G401.6 (cell line): ENCODE data around the gene DDX25.

Experiments used
- FAIRE-seq: peaks from 2 replicates; lab custom pipeline; 2012; peaks lifted over from hg19 to GRCh38; lab: Jason Lieb, UNC

The DDX25 gene

DNA sequence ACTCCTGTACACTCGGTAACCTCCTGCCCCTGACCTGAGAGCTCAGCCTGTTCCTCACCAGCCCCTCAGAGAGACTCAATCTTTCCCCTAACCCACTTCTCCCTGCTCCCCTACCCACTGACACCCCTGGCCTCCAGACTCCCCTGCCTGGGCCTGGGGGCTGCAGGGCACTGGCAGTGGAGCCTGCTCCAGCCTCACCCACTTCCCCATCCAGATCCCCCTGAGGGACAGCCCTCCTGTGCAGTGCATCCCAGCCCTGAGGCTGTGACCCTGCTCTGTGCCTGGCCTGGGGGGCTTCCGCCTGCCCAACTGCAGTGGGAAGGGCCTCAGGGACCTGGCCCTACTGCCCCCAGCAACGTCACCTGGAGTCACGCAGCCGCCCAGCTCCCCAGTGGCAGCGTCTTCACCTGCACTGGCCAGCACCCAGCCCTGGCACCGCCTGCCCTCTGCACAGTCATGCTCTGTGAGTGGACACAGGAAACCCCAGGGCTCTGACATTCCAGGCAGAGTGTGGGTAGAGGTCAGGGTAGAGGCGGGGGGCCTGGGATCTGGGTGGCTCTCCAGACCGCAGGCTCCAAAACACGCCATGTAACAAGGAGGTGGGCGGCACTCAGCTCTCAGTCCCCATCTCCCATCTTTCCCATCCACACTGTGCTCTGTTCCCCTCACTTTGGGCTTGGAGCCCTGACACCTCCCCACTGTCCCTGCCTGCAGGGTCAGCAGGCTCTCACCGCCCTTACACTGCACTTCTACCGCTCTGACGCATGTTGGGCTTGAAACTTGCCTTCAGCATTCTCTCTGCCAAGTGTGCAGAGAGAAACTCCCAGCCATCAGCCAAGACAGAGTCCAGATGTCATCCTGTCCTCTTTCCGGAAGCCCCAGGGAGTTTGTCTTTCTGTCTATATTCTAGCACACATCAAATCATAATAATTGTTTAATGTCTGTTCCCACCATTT is 46.7 kb downstream of the DDX25 start:
- FAIRE-seq: no peak

DNA sequence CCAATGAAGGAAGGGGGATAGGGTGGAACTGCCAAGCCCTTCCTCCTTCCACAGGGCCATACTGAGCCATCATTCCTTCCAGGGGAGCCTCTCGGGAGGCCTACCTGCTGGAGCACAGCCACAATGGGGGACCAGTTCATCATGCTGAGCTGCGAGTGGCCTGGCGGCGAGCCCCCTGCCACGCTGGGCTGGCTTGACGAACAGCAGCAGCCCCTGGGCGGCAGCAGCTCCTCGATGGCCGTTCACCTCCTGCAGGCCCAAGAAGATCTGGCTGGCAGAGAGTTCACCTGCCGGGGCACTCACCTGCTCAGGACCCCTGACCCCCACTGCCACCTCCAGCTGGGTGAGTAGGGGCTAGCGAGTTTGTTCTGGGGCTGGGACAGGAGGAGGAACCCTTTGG is 47.4 kb downstream of the DDX25 start:
- no peak for FAIRE-seq

DNA sequence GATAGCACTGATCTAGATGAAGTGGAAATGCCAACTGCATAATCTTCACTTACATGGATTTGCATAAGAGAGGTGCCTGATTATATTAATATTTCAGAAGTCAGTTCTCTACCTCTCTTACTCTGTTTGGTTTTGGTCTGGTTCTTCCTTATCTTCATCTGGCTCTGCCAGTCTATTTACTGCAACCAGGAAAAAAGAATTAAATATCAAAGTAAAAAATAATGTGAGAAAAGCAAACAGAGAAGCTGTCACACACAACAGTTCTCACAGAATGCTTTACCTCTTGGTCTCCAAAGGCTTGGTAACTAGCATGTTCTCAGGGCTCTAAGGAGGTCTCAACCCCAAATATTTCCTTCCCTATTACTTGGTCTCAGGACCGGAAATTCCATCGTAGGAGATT is 48.3 kb downstream of the DDX25 start:
- no peak for FAIRE-seq

DNA sequence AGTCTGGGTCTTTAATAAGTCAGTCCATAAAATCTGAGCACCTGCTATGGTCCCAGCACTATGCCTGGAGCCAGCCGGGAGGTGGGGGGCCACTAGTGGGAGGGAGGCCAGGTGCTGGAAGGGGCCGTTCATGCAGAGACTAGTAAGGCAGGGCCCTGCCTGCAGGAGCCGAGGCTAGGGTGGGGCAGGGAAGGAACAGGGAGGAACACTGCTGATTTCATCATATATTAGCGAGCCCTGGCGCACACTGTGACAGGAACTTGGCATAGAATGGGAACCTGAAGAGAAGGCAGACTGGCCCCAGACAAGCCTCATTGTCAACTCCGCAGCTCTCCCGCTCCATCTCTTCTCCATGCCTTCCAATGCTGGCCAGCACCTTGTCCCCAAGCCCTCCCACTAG is 48.7 kb downstream of the DDX25 start:
- no peak for FAIRE-seq

DNA sequence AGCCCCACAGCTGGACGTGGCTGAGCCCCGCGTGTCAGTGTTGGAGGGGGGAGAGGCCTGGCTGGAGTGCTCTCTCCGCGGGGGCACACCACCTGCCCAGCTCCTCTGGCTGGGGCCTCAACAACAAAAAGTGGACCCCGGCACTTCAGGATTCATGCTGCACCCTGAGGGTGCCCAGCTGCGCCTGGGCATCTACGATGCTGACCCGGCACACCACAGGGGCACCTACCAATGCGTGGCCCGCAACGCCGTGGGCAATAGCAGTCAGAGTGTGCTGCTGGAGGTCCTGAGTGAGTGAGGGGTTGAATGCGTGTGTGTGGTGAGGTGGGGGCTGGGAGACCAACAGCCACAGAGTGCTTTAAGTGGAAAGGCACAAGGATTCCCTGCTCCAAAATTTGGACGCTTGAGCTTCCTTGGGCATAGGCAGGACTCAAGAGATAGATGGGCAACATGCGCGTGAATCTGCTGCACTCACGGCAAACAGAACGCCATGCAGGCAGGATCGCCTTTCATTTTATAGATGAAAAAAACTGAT is 49.2 kb downstream of the DDX25 start:
- FAIRE-seq: no peak

DNA sequence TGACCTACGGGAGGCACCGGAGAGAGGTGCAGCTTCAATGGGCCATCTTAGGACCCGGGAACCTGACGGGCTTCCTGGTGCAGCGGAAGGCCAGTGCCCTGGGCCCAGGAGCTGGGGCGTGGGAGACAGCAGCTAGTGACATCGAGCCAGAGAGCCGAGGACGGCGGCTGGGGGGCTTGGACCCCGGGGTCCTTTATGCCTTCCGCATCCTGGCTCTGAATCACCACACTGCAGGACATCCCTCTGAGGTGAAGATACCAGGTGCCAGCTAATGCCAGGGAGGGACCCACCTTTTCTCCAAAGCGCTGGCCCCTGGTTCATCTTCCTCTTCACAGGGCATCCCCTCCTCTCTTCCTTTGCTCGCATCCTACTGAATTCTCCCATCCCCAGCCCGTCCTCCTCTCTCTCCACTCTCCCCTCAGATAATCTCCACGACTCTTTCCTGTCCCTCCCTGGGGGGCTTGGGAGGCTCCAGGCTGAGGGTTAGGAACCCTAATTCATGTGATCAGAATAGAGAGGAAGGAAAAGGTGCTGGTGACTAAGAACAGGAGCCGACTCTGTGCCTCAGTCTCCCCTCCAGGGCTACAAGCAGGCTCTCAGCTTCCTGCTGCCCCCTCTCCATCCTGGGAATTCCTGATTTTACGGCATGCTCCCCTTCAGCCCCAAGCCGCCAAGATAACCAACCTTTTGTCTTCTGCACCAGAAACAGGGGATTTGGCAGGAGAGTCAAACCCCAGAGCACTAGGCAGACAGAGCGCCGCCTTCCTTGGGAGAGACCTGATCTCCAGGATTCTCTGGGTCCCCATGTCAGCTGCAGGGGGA is 50.0 kb downstream of the DDX25 start:
- no peak for FAIRE-seq

DNA sequence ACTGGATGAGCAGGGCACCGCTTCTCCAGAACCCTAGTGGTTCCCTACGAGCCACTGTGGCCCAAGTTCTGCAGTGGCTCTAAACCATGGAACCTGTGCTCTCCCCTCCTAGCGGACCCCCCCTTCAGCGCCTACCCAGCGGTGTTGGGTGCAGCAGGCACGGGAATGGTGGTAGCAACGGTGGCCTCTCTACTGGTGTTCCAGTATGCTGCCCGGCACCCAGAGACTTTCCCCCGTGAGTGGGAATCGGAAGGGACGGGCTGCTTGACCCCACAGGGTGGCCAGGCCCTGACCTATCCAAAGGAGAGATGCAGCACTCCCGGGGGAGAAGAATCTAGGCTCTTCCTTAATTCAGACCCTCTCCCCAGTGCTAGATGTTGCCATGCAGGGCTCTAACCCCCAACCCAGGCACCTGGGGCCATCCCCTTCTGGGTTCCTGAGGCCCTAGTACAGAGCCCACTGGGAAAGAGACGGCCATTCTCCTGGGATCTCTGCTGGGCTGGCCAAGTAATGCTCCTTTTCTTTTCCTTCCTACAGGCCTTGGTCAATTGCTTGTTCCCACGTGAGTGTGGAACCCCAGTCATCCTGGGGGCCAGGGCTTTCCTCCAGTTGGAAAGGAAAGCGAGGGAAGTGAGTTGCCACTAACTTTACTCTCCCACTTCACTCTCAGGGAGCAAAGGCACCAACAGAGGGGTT is 50.8 kb downstream of the DDX25 start:
- no peak for FAIRE-seq

DNA sequence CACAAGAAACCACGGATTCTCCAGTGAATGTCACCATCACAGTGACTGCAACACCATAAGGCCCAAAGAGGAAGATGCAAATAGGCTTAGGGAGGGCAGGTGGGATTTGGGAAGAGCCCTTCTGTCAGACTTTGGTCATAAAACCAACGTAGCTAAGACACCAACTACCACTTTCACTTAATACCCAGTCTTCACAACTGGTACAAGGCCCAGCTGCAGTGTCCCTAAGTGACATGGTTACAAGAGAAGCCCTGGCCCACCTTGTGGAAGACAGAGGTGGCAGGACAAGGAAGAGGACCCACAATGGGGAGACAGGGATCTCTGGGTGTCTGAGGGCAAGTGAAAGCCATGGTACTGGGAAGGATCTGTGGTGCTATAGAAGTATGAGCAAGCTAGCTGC is 51.5 kb downstream of the DDX25 start:
- no peak for FAIRE-seq

DNA sequence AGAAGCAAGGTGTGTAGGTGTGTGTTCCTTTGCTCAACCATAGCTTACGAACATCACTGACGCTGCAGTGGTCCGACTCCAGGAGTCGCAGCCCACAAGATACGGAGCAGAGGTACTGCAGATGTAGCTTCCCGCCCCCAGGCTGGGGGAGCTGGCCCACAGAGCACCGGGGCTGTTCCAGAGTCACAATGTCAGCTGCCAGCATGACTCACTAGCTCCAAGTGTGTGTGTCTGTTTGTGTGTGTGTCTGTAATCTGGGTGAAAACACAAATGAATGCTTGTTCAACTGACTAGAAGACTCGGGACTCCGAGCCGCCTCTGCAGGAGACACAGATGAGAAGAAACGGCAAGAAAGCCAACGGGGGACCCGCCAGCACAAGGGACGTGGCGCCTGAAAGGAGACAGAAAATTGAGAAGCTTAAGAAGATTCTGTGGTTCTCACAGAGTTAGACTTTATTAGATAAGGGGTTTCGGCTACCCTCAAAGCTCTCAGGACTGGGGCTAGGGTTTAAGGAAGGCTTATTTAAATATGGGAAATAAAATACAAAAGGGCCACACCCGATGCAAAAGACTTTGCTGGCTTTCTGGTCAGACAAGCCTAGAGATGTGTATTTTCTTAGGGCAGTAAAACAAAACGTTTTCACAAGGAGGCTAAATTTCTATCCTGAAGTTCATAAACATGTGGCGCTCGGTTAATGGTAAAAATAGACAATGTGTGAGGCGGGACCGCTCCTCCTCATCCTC is 52.3 kb downstream of the DDX25 start:
- no peak for FAIRE-seq

DNA sequence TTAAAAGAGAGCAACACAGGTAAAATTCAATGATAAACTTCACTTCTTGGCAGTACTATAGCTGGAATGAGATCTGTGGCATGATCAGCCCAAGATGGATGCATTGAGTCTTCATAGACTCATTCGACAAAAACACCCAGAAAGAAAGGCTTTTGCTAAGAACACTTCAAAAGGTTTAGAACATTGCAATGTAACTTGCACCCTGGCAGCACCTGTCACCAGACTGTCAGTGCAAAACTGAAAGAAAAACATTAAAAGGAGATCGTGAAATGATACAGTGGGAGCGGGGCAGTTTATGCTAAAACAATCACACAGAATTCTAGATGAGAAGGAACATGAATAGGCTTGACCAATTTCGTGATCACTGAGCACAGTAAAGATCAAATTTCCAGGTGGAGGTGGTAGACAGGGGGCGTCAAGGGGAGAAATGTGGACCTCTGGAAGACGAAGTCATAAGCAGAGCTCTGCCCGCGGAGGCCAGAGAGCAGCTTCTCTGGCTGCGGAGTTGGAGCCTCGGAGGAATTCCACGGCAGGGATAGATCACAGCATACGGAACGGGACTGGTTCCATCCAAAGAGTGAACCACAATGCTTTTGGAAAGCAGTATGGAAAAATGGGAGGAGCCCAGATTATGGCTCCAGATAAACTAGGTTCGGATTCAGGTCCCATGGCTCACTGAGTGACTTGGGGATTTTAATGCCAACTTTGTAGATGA is 53.5 kb downstream of the DDX25 start:
- no peak for FAIRE-seq

DNA sequence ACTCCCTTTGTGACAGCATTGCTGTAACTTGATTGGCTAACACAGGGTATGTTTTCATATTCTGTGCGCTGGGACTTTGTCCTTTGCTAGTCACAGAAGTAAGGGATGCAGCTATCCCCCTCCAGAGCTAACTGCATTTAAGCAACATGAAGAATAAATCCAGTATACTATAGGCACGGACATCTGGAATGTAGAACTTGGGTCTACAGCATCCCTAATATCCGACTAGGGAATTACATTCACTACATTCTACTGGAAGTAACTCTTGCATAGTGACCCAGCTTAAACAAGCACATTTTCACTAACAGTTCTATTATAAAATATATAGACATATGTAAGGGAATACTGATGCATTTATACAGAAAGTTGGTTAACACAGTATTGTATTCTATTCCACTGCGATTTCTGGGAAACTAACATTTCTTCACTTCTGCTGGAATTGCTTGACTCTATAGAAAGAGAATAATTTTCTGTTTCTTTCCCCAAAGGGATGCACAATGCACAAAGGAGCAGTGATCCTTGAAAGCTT is 54.6 kb downstream of the DDX25 start:
- FAIRE-seq: no peak

DNA sequence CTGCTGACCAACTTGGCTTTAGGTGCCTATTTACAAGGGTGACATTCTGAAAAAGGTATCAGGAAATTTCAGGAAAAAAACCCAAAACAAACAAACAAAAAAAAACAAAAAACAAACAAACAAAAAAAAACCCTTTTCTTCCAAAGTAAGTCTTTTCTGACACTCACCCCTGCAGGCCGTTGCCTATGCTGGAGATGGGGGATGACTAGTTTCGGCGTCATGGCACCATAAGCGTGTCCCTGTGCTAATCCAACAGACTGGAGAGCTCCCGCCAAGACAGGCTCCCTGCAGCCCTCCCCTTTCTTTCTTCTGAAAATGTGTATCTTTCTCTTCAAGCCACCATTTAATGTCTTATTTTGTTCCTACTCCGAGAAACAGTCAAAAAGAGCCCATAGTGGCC is 55.2 kb downstream of the DDX25 start:
- no peak for FAIRE-seq

DNA sequence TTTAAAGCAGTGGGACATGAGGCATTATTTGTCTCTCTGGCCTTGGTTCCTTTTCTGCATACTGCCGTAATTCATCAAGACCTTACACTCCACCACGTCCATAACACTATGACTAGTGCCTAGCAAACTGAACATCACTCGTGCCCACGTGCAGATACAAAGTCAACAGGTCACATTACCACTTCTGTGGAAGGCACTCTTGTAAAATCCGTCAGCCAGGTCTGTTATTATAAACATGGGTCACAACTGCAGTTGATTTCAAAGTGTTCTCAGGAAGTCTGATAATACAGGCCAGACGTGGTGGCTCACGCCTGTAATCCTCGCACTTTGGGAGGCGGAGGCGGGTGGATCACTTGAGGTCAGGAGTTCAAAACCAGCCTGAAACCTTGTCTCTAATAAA is 55.6 kb downstream of the DDX25 start:
- FAIRE-seq: no peak

DNA sequence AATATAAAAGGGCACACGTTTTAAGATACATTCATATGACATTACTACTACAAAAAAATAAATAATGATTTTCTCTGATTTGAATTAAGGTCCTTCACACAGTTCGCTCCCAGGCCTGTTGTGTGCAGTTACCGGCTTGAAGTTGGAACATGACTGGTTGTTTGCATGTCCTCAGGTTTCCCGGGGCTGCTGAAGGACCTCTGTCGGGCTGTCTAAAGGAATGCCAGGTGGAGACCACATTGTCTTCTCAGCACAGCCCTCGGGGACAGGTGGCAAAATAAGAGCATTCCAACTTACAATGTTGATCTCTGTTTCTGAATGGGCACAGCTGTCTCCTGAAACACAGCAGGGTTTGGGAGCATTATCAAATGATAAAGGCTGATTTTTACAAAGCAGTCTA is 56.5 kb downstream of the DDX25 start:
- no peak for FAIRE-seq

DNA sequence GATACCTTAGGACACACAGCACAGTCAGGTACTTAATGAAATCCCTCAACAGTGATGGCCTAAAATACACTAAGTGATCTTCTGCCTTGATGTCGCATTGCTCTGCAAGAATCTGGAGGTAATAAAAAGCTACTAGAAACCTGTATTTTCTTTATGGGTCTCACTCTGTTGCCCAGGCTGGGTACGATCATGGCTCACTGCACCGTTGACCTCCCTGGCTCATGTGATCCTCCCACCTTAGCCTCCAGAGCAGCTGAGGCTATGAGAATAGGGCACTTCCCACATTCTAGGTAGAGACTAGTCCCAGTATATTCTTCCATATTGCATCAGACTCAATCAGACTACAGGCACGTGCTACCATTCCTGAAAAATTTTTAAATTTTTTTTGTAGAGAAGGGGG is 63.2 kb downstream of the DDX25 start:
- no peak for FAIRE-seq

DNA sequence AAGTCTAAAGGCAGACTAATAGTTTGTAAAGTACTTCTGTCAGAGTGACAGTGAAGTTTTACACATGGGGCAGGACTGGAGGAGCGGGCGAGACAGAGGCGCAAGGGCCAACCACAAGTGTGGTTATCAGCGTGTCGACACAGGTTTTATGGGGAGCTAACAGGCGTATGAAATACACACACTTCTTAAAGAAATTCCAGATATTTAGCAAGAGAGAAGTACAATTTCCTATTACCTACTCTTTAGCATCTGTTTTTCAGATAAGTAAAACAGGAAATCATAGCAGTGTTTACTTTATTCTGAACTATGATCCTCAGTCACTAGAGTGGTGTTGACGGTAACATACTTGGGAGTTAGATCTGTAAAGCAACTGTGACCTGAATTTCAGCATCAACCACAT is 64.0 kb downstream of the DDX25 start:
- no peak for FAIRE-seq

DNA sequence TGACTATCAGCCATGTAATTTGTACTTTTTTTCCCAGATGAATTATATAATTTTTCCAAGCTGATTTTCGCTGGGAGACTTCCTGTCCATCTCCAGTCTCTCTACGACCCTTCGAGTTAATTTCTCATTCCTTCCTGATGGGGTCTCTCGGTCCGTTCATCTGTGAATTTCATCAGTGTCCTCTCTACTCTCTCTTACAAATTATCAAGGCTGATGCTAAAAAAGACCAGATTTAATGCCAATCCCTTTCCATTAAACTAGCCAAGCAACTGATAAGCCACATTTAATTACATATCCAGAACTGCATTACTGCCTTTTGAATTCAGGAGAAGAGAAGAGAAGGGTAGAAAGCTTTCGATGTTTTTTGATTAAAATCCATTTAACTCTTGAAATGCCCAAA is 67.3 kb downstream of the DDX25 start:
- no peak for FAIRE-seq

DNA sequence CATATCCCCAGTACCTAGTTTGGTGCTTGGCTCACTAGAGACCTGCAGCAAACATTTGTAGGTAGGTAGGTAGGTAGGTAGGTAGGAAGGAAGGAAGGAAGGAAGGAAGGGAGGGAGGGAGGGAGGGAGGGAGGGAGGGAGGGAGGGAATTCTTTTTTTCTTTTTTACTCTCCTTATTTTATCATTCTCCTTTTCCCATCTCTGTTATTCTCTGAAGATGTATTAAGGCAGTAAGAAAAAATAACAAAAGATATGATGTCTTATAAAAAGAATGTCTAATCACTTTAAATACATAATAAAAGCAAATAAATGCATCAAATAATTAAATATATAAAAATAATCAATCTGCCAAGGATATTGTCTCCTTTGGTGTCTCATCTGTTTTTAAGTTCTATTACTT is 70.0 kb downstream of the DDX25 start:
- no peak for FAIRE-seq

DNA sequence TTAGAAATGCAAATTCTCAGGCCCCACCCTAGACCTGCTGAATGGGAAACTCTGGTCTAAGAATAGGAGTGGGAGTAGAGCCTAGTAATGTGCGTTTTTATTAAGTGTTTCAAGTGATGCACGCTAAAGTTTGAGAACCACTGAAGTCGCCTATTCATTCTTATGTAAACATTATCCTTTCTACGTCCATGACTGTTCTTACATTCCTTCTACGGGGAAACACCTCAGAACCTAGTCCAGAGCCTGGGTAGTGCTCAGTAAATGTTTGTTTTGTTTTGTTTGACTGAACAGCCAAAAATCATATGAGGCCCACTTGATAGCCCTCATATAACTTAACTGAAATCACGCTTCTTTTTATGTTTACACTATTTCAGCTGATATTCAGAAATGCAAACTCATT is 71.3 kb downstream of the DDX25 start:
- no peak for FAIRE-seq

DNA sequence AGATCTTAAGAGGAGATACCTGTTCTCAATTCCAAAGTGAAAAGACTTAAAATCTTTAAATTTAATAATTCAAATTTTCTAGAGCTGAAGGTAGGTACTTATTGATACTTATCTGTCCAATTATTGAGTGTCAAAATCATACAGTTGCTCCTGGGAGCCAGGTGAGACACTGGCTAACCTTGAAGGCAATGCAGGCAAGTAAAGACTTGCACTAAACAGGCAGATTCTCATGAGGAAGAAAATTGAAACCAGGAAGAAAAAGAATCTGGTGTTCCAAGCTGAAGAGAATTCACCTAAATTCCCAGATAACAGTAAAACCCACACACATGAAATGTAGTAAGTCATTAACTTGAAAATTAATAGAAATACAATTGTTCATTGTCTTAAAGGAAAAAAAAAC is 71.8 kb downstream of the DDX25 start:
- no peak for FAIRE-seq

DNA sequence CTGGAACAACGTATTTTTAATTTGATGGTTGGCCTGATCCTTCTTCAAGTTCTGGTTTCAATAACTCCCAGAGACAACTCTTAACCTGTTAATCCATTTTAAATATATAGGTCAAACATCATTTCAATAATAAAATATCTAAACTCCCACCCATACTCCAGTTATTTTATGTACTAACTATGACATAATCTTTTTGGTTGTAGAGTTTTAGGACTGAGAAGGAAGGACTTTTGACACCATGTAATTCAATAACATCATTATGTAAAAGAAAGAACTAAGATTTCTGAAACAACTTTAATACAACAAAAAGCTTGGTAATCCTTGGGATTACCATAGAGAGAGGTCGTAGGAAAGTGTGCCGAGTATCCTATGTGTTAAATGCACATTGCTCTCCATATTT is 73.0 kb downstream of the DDX25 start:
- no peak for FAIRE-seq
